GM19438 (cell line): ENCODE measurements around the gene VPS13D.

Source experiments
- ATAC-seq: cut with Tn5 transposase; IDR thresholded peaks from one replicate; pipeline ENCODE4 v1.9.1; 2021; ENCODE audit warnings: low read depth; ENCODE audit not compliant: unreplicated experiment

VPS13D gene

GRCh38 chr1:12556368-12556930, 326.6 kb downstream of the VPS13D start:
- no peak for ATAC-seq

- ATAC-seq, result no peak
These were observed 327.4 kb downstream of the VPS13D start for GRCh38 chr1:12556957-12557935.

GRCh38 chr1:12561121-12561520, 331.3 kb downstream of the VPS13D start:
- ATAC-seq, result no peak
